PFSK-1 (cell line): ENCODE data around the gene SMYD5.

Source experiments
- POLR2AphosphoS5 ChIP-seq: IDR thresholded peaks from 2 replicates; pipeline ENCODE4 v1.6.1; 2012; ENCODE audit warnings: low read depth, mild to moderate bottlenecking, control low read depth, low read length, moderate library complexity
- SIN3A ChIP-seq: IDR thresholded peaks from 2 replicates; pipeline ENCODE4 v1.6.1; 2012; ENCODE audit warnings: mild to moderate bottlenecking, low read length, moderate library complexity, borderline replicate concordance; ENCODE audit not compliant: insufficient read depth
- TAF1 ChIP-seq: IDR thresholded peaks from 2 replicates; pipeline ENCODE4 v1.6.1; 2012; ENCODE audit warnings: low read length, control low read depth, borderline replicate concordance; ENCODE audit not compliant: insufficient read depth

GRCh38 chr2:73176881-73177644 lies 37.0 kb upstream of the SMYD5 start:
- no peak for TF ChIP-seq TAF1
- TF ChIP-seq POLR2AphosphoS5: no peak
- TF ChIP-seq SIN3A: no peak
